ENCODE measurements around the gene RFWD3.

Gene RFWD3

GRCh38 chr16:74695450-74696422, 29.1 kb upstream of the RFWD3 start:
- ChIA-PET POLR2A (interaction anchor here (1.2 kb wide), 1 partner anchor 29 kb away, joined by 4 read pairs; the partner anchor contains the start of gene RFWD3), CTCF (interaction anchor here (1.1 to 9.0 kb wide), 4 partner anchors 9 to 611 kb away, joined by 3 to 45 read pairs (median 6); partner anchors contain the start of gene RFWD3)
- peak; percentile 91 for DNase-seq (ENCODE audit: extremely low spot score)
- TF ChIP-seq CTCF (IDR thresholded peaks at IDR 0.05; ENCODE audit: control extremely low read depth, extremely low read depth, low read depth, missing control alignments), result no peak

DNA sequence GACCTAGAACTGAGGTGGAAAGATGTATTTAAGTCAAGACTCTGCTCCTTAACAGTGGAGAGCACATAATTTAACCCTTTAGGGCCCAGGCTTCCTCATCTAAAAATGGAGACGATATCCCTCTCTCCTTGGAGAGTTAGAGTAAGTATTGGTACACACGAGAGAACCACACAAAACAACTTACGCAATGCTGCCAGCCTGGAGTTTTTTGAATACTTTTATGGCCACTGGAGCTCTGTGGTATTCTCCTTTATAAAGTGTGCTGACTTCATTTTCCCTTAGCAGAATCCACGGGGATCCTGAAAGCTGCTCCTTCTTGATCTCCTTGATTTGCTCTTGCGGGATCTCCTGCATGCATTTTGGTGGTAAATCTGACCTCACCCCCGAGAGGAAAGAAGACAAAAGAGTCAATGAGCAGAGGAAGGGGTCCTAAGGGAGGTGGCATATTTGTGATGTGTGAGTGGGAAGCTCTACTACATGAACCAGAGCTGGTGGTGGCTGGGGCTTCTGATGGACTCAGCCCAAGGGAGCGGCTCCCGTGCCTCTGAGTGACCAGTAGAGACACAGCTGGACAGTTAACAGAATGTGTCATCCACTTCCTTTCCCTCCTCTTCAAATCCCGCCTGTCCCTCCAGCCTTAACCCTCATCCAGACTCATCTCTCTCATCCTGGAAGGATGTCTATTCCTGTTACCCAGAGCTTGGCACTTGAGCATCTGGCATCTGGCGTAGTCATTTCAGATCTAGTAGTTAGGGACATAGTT, 24.6 kb upstream of the RFWD3 start:
- POLR2A ChIA-PET, result no interaction called here
- TF ChIP-seq CTCF (IDR thresholded peaks at IDR 0.05; ENCODE audit: control extremely low read depth, extremely low read depth, low read depth, missing control alignments), result no peak
- CTCF ChIA-PET, result interaction anchor here (0.8 to 1.4 kb wide), 5 partner anchors 10 to 171 kb away, joined by 3 to 4 read pairs (median 3); partner anchors contain the start of gene MLKL
- no peak for DNase-seq (ENCODE audit: extremely low spot score)

DNA sequence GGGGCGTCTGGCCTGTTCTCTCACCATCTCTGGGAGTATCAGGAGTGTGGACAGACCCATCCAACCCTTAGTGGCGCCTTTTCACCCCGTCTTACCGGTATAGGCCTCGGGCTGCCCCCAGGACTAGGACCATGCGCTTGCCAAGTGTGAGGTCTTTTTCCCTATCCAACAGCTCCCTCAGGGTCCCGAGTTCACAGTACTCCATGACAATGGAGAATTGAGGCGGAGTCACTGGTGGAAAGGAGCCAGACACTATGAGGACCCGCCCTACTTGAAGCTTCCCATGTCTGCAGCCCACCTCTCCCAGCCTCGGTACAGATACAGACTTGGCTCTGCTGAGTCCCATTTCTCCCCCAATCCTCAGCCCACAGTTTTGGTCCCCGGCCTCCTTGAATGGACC, 15.9 kb upstream of the RFWD3 start:
- DNase-seq (ENCODE audit: extremely low spot score), result no peak
- CTCF ChIA-PET, result no interaction called here
- no peak for TF ChIP-seq CTCF (IDR thresholded peaks at IDR 0.05; ENCODE audit: control extremely low read depth, extremely low read depth, low read depth, missing control alignments)
- POLR2A ChIA-PET, result no interaction called here

DNA sequence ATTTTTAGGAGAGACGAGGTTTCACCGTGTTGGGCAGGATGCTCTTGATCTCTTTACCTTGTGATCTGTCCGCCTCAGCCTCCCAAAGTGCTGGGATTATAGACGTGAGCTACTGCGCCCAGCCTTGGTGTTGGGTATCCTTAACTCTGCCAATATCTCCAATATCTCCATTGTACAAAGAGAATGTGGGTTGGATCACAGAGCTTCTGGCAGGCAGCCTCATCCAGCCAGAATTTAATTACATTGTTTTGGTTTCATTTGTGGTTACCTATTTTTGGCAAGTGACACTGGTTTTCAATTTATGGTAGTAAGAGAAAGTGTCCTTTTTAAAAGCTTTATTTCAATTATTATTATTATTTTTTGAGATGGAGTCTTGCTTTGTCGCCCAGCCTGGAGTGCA, 14.0 kb upstream of the RFWD3 start:
- DNase-seq (ENCODE audit: extremely low spot score), result no peak
- ChIA-PET CTCF (interaction anchor here (0.8 to 1.9 kb wide), 2 partner anchors 30 to 182 kb away, joined by 3 to 5 read pairs; no protein-coding TSS in a partner anchor), POLR2A (no interaction called here)
- no peak for TF ChIP-seq CTCF (IDR thresholded peaks at IDR 0.05; ENCODE audit: control extremely low read depth, extremely low read depth, low read depth, missing control alignments)

DNA sequence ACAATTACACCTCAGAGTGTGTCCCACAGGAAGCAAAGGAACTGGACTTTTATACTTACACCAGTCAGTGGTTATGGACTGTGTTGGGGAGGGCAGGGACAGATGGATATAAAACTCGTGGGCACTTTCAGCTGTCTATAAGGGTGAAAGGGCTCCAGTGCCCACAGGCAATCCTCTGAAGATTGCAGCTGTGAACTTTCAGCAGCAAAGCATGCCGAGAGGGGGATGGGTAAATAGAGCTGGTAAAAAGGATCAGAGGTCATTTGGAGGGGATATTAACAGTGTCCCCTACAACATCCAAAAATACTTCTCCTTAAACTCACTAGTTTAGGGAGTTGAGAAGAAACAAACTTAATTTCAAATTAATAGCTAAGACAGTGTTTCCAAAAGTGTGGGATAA, 13.3 kb upstream of the RFWD3 start:
- TF ChIP-seq CTCF (IDR thresholded peaks at IDR 0.05; ENCODE audit: control extremely low read depth, extremely low read depth, low read depth, missing control alignments), result no peak
- DNase-seq (ENCODE audit: extremely low spot score), result no peak
- POLR2A ChIA-PET, result no interaction called here
- CTCF ChIA-PET, result interaction anchor here (0.8 to 1.9 kb wide), 2 partner anchors 30 to 183 kb away, joined by 3 to 5 read pairs; no protein-coding TSS in a partner anchor

- ChIA-PET POLR2A (no interaction called here), CTCF (interaction anchor here (0.8 to 0.9 kb wide), 2 partner anchors 18 to 42 kb away, joined by 3 read pairs; no protein-coding TSS in a partner anchor)
- DNase-seq (ENCODE audit: extremely low spot score), result no peak
- TF ChIP-seq CTCF (IDR thresholded peaks at IDR 0.05; ENCODE audit: control extremely low read depth, extremely low read depth, low read depth, missing control alignments), result no peak
These were observed 11.2 kb upstream of the RFWD3 start for GRCh38 chr16:74677868-74678267.

All from GM10248 (cell line).